Endothelial cell of umbilical vein (primary cell): Measurements from ENCODE around the gene DDX31. TPM values are rescaled to one million over a fixed set of nuclear protein-coding genes. Genes with fewer than 3 reads are reported as not detected.

ENCODE experiments used
- BruUV-seq: library from RNA; stranded (reverse); fragments of 400-500 nt; replicated peaks from 2 replicates; lab custom pipeline; 2021; lab: Mats Ljungman, UMichigan
- CTCF ChIA-PET: fragments of 300-600, 350-600 bp; sonication (Branson Sonifier 250); formaldehyde crosslinking; loops from one replicate; lab custom pipeline; 2021; ENCODE audit warnings: antibody characterized with exemption, inconsistent platforms; lab: Charles Lee
- POLR2A ChIA-PET: fragments of 300-600, 350-600 bp; sonication (Branson Sonifier 250); formaldehyde crosslinking; loops from one replicate; lab custom pipeline; 2021; ENCODE audit warnings: antibody characterized with exemption, inconsistent platforms; lab: Charles Lee
- DNase-seq: peaks from one replicate; pipeline ENCODE4 v3.0.0-alpha.2; 2011; ENCODE audit warnings: low read depth, low spot score
- FAIRE-seq: peaks from 2 replicates; lab custom pipeline; 2011; peaks lifted over from hg19 to GRCh38; lab: Jason Lieb, UNC
- H2AFZ ChIP-seq: 2 replicates; pipeline ENCODE4 v1.6.0; 2012; ENCODE audit warnings: low read depth, low read length, control low read depth, inconsistent platforms
- H3K27ac ChIP-seq: 2 replicates; pipeline ENCODE4 v1.5.1; 2011; ENCODE audit warnings: low read depth, mild to moderate bottlenecking, control low read depth, low read length, moderate library complexity; ENCODE audit not compliant: insufficient read depth
- H3K27me3 ChIP-seq, 2 experiments: 2 replicates each; pipeline versions ENCODE4 v1.6.0 to v1.6.1; 2011; ENCODE audit warnings: low read length in 2 of 2, mixed read lengths in 1 of 2; ENCODE audit not compliant: control insufficient read depth in 2 of 2, insufficient read depth in 2 of 2
- H3K36me3 ChIP-seq, 2 experiments: 2 replicates in 1 of 2; 3 replicates in 1 of 2; pipeline ENCODE4 v1.5.1; 2011; ENCODE audit warnings: low read length in 2 of 2, mild to moderate bottlenecking in 1 of 2, moderate library complexity in 1 of 2; ENCODE audit not compliant: control insufficient read depth in 2 of 2, insufficient read depth in 2 of 2; ENCODE audit errors: extremely low read depth in 1 of 2
- H3K4me1 ChIP-seq: 3 replicates; pipeline ENCODE4 v1.5.1; 2011; ENCODE audit warnings: mild to moderate bottlenecking, low read length; ENCODE audit not compliant: control insufficient read depth, insufficient read depth; ENCODE audit errors: extremely low read depth
- H3K4me2 ChIP-seq: 2 replicates; pipeline ENCODE4 v1.6.1; 2011; ENCODE audit warnings: low read length, control low read depth, mixed read lengths; ENCODE audit not compliant: insufficient read depth
- H3K4me3 ChIP-seq, 3 experiments: fragments of 200-600 bp in 1 of 3; sonication (generic), shearing (Covaris generic) in 1 of 3; replicated peaks in 1 of 3; 2 replicates each; pipeline ENCODE4 v1.5.1; 2011 to 2016; ENCODE audit warnings: control low read depth in 3 of 3, low read length in 3 of 3, mild to moderate bottlenecking in 2 of 3, inconsistent platforms in 1 of 3, low read depth in 1 of 3, moderate library complexity in 1 of 3; ENCODE audit not compliant: insufficient read depth in 1 of 3
- H3K79me2 ChIP-seq: 2 replicates; pipeline ENCODE4 v1.6.0; 2012; ENCODE audit warnings: low read length, inconsistent platforms; ENCODE audit not compliant: control insufficient read depth, insufficient read depth
- H3K9ac ChIP-seq: replicated peaks from 2 replicates; pipeline ENCODE3; 2011; ENCODE audit warnings: low read length, control low read depth; ENCODE audit not compliant: insufficient read depth; ENCODE audit errors: extremely low read depth
- H3K9me1 ChIP-seq: replicated peaks from 3 replicates; pipeline ENCODE4 v1.6.0; 2011; ENCODE audit warnings: mild to moderate bottlenecking, low read length; ENCODE audit not compliant: control insufficient read depth, insufficient read depth; ENCODE audit errors: extremely low read depth
- H3K9me3 ChIP-seq: replicated peaks from 2 replicates; pipeline ENCODE4 v1.5.1; 2012; ENCODE audit warnings: low read length, inconsistent platforms; ENCODE audit not compliant: control insufficient read depth, insufficient read depth
- H4K20me1 ChIP-seq: replicated peaks from 2 replicates; pipeline ENCODE3; 2011; ENCODE audit warnings: mild to moderate bottlenecking, low read length; ENCODE audit not compliant: control insufficient read depth, insufficient read depth; ENCODE audit errors: extremely low read depth
- CTCF ChIP-seq, 2 donors: IDR thresholded peaks; 1 replicate in 1 of 2; 2 replicates in 1 of 2; pipeline ENCODE4 v1.5.1; 2011; ENCODE audit warnings: low read length in 2 of 2, mild to moderate bottlenecking in 2 of 2, moderate library complexity in 2 of 2, control low read depth in 1 of 2, inconsistent platforms in 1 of 2, low read depth in 1 of 2; ENCODE audit not compliant: insufficient read depth in 1 of 2; ENCODE audit errors: extremely low read depth in 1 of 2
- EZH2 ChIP-seq: IDR thresholded peaks from 2 replicates; pipeline ENCODE4 v1.6.1; 2012; ENCODE audit warnings: borderline replicate concordance, low read depth, mild to moderate bottlenecking, moderate library complexity, low read length, inconsistent platforms; ENCODE audit not compliant: severe bottlenecking
- FOS ChIP-seq: IDR thresholded peaks from 2 replicates; pipeline ENCODE4 v1.6.1; 2011; ENCODE audit warnings: mild to moderate bottlenecking, low read length, moderate library complexity, borderline replicate concordance; ENCODE audit not compliant: insufficient read depth
- GATA2 ChIP-seq: IDR thresholded peaks from 2 replicates; pipeline ENCODE4 v1.7.0; 2011; ENCODE audit warnings: low read depth, mild to moderate bottlenecking, moderate library complexity, mixed read lengths, low read length; ENCODE audit not compliant: insufficient read length, insufficient read depth
- JUN ChIP-seq: IDR thresholded peaks from 2 replicates; pipeline ENCODE4 v1.6.1; 2011; ENCODE audit warnings: borderline replicate concordance, low read depth; ENCODE audit not compliant: insufficient read length, insufficient read depth
- MAX ChIP-seq: IDR thresholded peaks from 2 replicates; pipeline ENCODE4 v1.6.1; 2011; ENCODE audit not compliant: insufficient read depth, insufficient read length
- MYC ChIP-seq: IDR thresholded peaks from one replicate; pipeline ENCODE4 v1.6.1; 2011; ENCODE audit warnings: mild to moderate bottlenecking, low read depth, low read length
- POLR2A ChIP-seq: IDR thresholded peaks from 2 replicates; pipeline ENCODE4 v1.6.1; 2012; ENCODE audit warnings: low read depth, mild to moderate bottlenecking, control low read depth, low read length
- POLR2AphosphoS5 ChIP-seq: IDR thresholded peaks from 2 replicates; pipeline ENCODE4 v1.6.1; 2012; ENCODE audit warnings: low read depth, mild to moderate bottlenecking, control low read depth, low read length, moderate library complexity; ENCODE audit not compliant: insufficient read depth
- dilution Hi-C: fragments of 300-500 bp; cut with MboI; formaldehyde crosslinking; loops from one replicate; pipeline ENCODE4 v1.15.0; 2019; ENCODE audit warnings: low sequenced_read_pairs; ENCODE audit not compliant: extremely low pct_ligation_motif_present
- intact Hi-C: fragments of 100-400 bp; cut with micrococcal nuclease; formaldehyde crosslinking; loops from one replicate; pipeline ENCODE4 v1.10.0; 2022
- polyA plus RNA-seq, 4 experiments: library from polyadenylated mRNA; depleted of rRNA in 3 of 4; stranded (reverse) in 3 of 4; unstranded in 1 of 4; fragments of >200 nt; gene quantifications; 2 replicates each; pipeline versions ENCODE4 v1.2.1 to v1.2.3, GENCODE V29; 2011 to 2012; ENCODE audit warnings: missing spikeins in 1 of 4
- total RNA-seq: library from RNA; stranded (reverse); gene quantifications from 2 replicates; pipeline ENCODE4 v1.2.3, GENCODE V29; 2021

Gene DDX31
- total and polyA plus RNA-seq, 2 donors (not counting 3 experiments of a cell fraction or from before 2014, with no cell fraction given), result 8.0 to 16.3 TPM

- no peaks in the 10 kb centered on the region for H3K36me3 ChIP-seq
- H2AFZ ChIP-seq, result peak overlapping the region; percentile 51
- no peaks in the 10 kb centered on the region for H3K9me3 ChIP-seq
- FAIRE-seq (no peak), DNase-seq (peak; percentile 32)
- no TSS peak for BruUV-seq
- peak overlapping the region in 1 of 3 experiments; percentile 9 for H3K4me3 ChIP-seq
- H3K79me2 ChIP-seq, result no peaks in the 10 kb centered on the region
- H3K9ac ChIP-seq, result no peak overlapping the region
- intact Hi-C loops (loop anchor here (1.0 to 2.0 kb wide), 2 partner anchors 29 to 40 kb away; no protein-coding TSS in a partner anchor), dilution Hi-C loops (no loop called here)
- POLR2A ChIA-PET, result no interaction called here
- peaks cover 0 to 3% of the 10 kb centered on the region in 2 experiments for H3K27me3 ChIP-seq
- H3K4me2 ChIP-seq, result peak overlapping the region; percentile 25
- no peaks in the 10 kb centered on the region for H4K20me1 ChIP-seq
- H3K9me1 ChIP-seq, result no peaks in the 10 kb centered on the region
- TF ChIP-seq CTCF (IDR thresholded peaks at IDR 0.05; ENCODE audit: extremely low read depth in 1 of 2, insufficient read depth in 1 of 2, low read depth in 1 of 2, low read length in 2 of 2), result peak; percentile 44 to 64
- TF ChIP-seq MYC, result no peak
- H3K4me1 ChIP-seq, result peaks cover 14% of the 10 kb centered on the region
- no peak overlapping the region for H3K27ac ChIP-seq
- CTCF ChIA-PET, result interaction anchor here (0.8 to 1.4 kb wide), 2 partner anchors 14 to 23 kb away, joined by 3 to 5 read pairs; no protein-coding TSS in a partner anchor
Measured at GRCh38 chr9:132546148-132547051, 123.4 kb downstream of the DDX31 start.

GRCh38 chr9:132545578-132545977, 124.2 kb downstream of the DDX31 start:
- no peaks in the 10 kb centered on the region for H3K9me3 ChIP-seq
- FAIRE-seq, result no peak

More at GRCh38 chr9:132545578-132545977, 124.2 kb downstream of the DDX31 start:
- peaks cover 0 to 3% of the 10 kb centered on the region in 2 experiments for H3K27me3 ChIP-seq
- TF ChIP-seq EZH2, result no peak
- no peak for TF ChIP-seq JUN
- TF ChIP-seq GATA2, result no peak
- no peak for TF ChIP-seq POLR2AphosphoS5
- TF ChIP-seq FOS, result no peak
- TF ChIP-seq POLR2A, result no peak
- no peak for TF ChIP-seq MAX
- no peak for TF ChIP-seq MYC
- TF ChIP-seq CTCF (IDR thresholded peaks at IDR 0.05; ENCODE audit: extremely low read depth in 1 of 2, insufficient read depth in 1 of 2, low read depth in 1 of 2, low read length in 2 of 2), result no peak
- no peak overlapping the region for H3K9ac ChIP-seq
- H3K4me2 ChIP-seq, result no peak overlapping the region
- no peak overlapping the region for H3K27ac ChIP-seq
- H3K4me3 ChIP-seq, result no peak overlapping the region
- H2AFZ ChIP-seq, result no peak overlapping the region
- H3K79me2 ChIP-seq, result no peaks in the 10 kb centered on the region
- DNase-seq, result no peak
- no peaks in the 10 kb centered on the region for H3K36me3 ChIP-seq
- no peaks in the 10 kb centered on the region for H3K9me1 ChIP-seq
- dilution Hi-C loops, result no loop called here
- intact Hi-C loops, result no loop called here
- peaks cover 14% of the 10 kb centered on the region for H3K4me1 ChIP-seq
- ChIA-PET CTCF (interaction anchor here (1.4 kb wide), 1 partner anchor 24 kb away, joined by 5 read pairs; no protein-coding TSS in a partner anchor), POLR2A (no interaction called here)
- no TSS peak for BruUV-seq
- H4K20me1 ChIP-seq, result no peaks in the 10 kb centered on the region
